DMS53 treated with DMSO at 0.1 percent for 48 hours (cell line): ENCODE measurements around the gene SGPP2.

Source experiments
- DNase-seq: peaks from one replicate; lab custom pipeline; 2025; ENCODE audit not compliant: unreplicated experiment; lab: John Stamatoyannopoulos, UW

SGPP2 gene

GRCh38 chr2:222470802-222471468, 46.6 kb downstream of the SGPP2 start:
- no peak for DNase-seq

GRCh38 chr2:222477962-222478608, 53.7 kb downstream of the SGPP2 start:
- no peak for DNase-seq

GRCh38 chr2:222479859-222480258, 55.5 kb downstream of the SGPP2 start:
- DNase-seq: no peak

GRCh38 chr2:222480497-222480896, 56.2 kb downstream of the SGPP2 start:
- no peak for DNase-seq

GRCh38 chr2:222481941-222482340, 57.6 kb downstream of the SGPP2 start:
- DNase-seq: no peak

GRCh38 chr2:222483513-222484039, 59.2 kb downstream of the SGPP2 start:
- DNase-seq: no peak

- DNase-seq: no peak
These were observed 61.2 kb downstream of the SGPP2 start for GRCh38 chr2:222485367-222486211.

- no peak for DNase-seq
These were observed 65.8 kb downstream of the SGPP2 start for GRCh38 chr2:222490131-222490530.

GRCh38 chr2:222492683-222493082, 68.3 kb downstream of the SGPP2 start:
- DNase-seq: no peak

- DNase-seq: no peak
These were observed 69.9 kb downstream of the SGPP2 start for GRCh38 chr2:222494104-222494739.

GRCh38 chr2:222495388-222495787, 71.0 kb downstream of the SGPP2 start:
- no peak for DNase-seq

- no peak for DNase-seq
These were observed 74.9 kb downstream of the SGPP2 start for GRCh38 chr2:222499226-222499625.

GRCh38 chr2:222504191-222504590, 79.8 kb downstream of the SGPP2 start:
- no peak for DNase-seq

- DNase-seq: no peak
These were observed 80.4 kb downstream of the SGPP2 start for GRCh38 chr2:222504719-222505118.

GRCh38 chr2:222506230-222506935, 82.0 kb downstream of the SGPP2 start:
- no peak for DNase-seq

- DNase-seq: no peak
These were observed 90.6 kb downstream of the SGPP2 start for GRCh38 chr2:222514901-222515300.

GRCh38 chr2:222518570-222519381, 94.4 kb downstream of the SGPP2 start:
- no peak for DNase-seq

GRCh38 chr2:222521099-222521498, 96.8 kb downstream of the SGPP2 start:
- no peak for DNase-seq

GRCh38 chr2:222522082-222522481, 97.7 kb downstream of the SGPP2 start:
- DNase-seq: no peak
